HepG2 (cell line): Measurements from ENCODE around the gene DEFB129. TPM values are rescaled to one million over a fixed set of nuclear protein-coding genes. Genes with fewer than 3 reads are reported as not detected.

Experiments used
- ARNT2 ChIP-seq: sonication (generic); formaldehyde crosslinking; IDR thresholded peaks from 2 replicates; pipeline ENCODE4 v1.8.0; 2022; ENCODE audit warnings: mild to moderate bottlenecking, low read depth, missing genetic modification reagents, moderate library complexity
- ELF3 ChIP-seq: IDR thresholded peaks from 2 replicates; pipeline ENCODE4 v1.6.1; 2016; ENCODE audit warnings: missing genetic modification reagents, missing compliant biosample characterization
- ESRRA ChIP-seq: sonication (generic); formaldehyde crosslinking; IDR thresholded peaks from 2 replicates; pipeline ENCODE4 v1.5.1; 2020; ENCODE audit warnings: mild to moderate bottlenecking, low read depth, missing genetic modification reagents
- FOXC1 ChIP-seq: sonication (generic); formaldehyde crosslinking; IDR thresholded peaks from 2 replicates; pipeline ENCODE4 v1.8.0; 2022; ENCODE audit warnings: mild to moderate bottlenecking, missing genetic modification reagents, borderline replicate concordance
- HOXA5 ChIP-seq: sonication (generic); formaldehyde crosslinking; IDR thresholded peaks from 2 replicates; pipeline ENCODE4 v1.4.0; 2020; ENCODE audit warnings: missing genetic modification reagents
- MBD4 ChIP-seq: IDR thresholded peaks from 2 replicates; pipeline ENCODE4 v1.6.1; 2012; ENCODE audit warnings: low read length, inconsistent platforms, borderline replicate concordance
- MLLT10 ChIP-seq: sonication (generic); formaldehyde crosslinking; IDR thresholded peaks from 2 replicates; pipeline ENCODE4 v1.4.0; 2020; ENCODE audit warnings: missing genetic modification reagents
- MXD4 ChIP-seq: IDR thresholded peaks from 2 replicates; pipeline ENCODE4 v1.6.1; 2016; ENCODE audit warnings: mild to moderate bottlenecking, missing biosample characterization, missing genetic modification reagents
- ONECUT2 ChIP-seq: sonication (generic); formaldehyde crosslinking; IDR thresholded peaks from 2 replicates; pipeline ENCODE4 v1.4.0; 2020; ENCODE audit warnings: missing genetic modification reagents
- PCBP2 ChIP-seq: fragments of 200-400 bp; formaldehyde crosslinking; optimal IDR thresholded peaks from 2 replicates; pipeline ENCODE3; 2018; ENCODE audit warnings: low read length, low read depth; ENCODE audit not compliant: poor library complexity, severe bottlenecking
- PHF21A ChIP-seq: sonication (generic); formaldehyde crosslinking; IDR thresholded peaks from 2 replicates; pipeline ENCODE4 v1.5.0; 2020; ENCODE audit warnings: mild to moderate bottlenecking, missing genetic modification reagents
- RARA ChIP-seq: IDR thresholded peaks from 2 replicates; pipeline ENCODE4 v1.6.1; 2016; ENCODE audit warnings: missing genetic modification reagents, missing compliant biosample characterization
- RCOR2 ChIP-seq: IDR thresholded peaks from 2 replicates; pipeline ENCODE4 v1.6.1; 2016; ENCODE audit warnings: missing biosample characterization, missing genetic modification reagents
- STAG1 ChIP-seq: sonication (generic); formaldehyde crosslinking; IDR thresholded peaks from 2 replicates; pipeline ENCODE4 v1.4.0; 2020; ENCODE audit warnings: missing genetic modification reagents
- ZBTB1 ChIP-seq: sonication (generic); formaldehyde crosslinking; IDR thresholded peaks from 2 replicates; pipeline ENCODE4 v1.4.0; 2020; ENCODE audit warnings: missing genetic modification reagents, borderline replicate concordance
- ZBTB20 ChIP-seq: sonication (generic); formaldehyde crosslinking; IDR thresholded peaks from 2 replicates; pipeline ENCODE4 v1.8.1; 2023; ENCODE audit warnings: missing genetic modification reagents, low read depth, mild to moderate bottlenecking, borderline replicate concordance
- ZNF296 ChIP-seq: sonication (generic); formaldehyde crosslinking; conservative IDR thresholded peaks from 2 replicates; pipeline ENCODE4 v1.5.0; 2020; ENCODE audit warnings: mild to moderate bottlenecking, missing genetic modification reagents
- ZNF30 ChIP-seq: sonication (generic); formaldehyde crosslinking; IDR thresholded peaks from 2 replicates; pipeline ENCODE4 v1.5.0; 2020; ENCODE audit warnings: mild to moderate bottlenecking, missing genetic modification reagents
- ZNF570 ChIP-seq: sonication (generic); formaldehyde crosslinking; IDR thresholded peaks from 2 replicates; pipeline ENCODE4 v1.4.0; 2020; ENCODE audit warnings: mild to moderate bottlenecking, missing genetic modification reagents, borderline replicate concordance
- ZNF879 ChIP-seq: sonication (generic); formaldehyde crosslinking; IDR thresholded peaks from 2 replicates; pipeline ENCODE4 v1.8.1; 2023; ENCODE audit warnings: missing genetic modification reagents
- ZSCAN29 ChIP-seq: sonication (generic); formaldehyde crosslinking; conservative IDR thresholded peaks from 2 replicates; pipeline ENCODE4 v1.4.0; 2020; ENCODE audit warnings: mild to moderate bottlenecking, missing genetic modification reagents
- polyA plus RNA-seq, 8 experiments: library from polyadenylated mRNA; depleted of rRNA in 3 of 8; stranded (reverse) in 7 of 8; unstranded in 1 of 8; fragments of >200 nt; fragmentation: Illumina TruSeq in 4 of 8; extraction: Trizol in 4 of 8; gene quantifications; 2 replicates each; pipeline versions ENCODE4 v1.2.1 to v1.2.3, GENCODE V29; 2011 to 2016; ENCODE audit warnings: low read depth in 4 of 8, missing spikeins in 1 of 8, mixed read lengths in 1 of 8; ENCODE audit not compliant: insufficient read depth in 1 of 8
- total RNA-seq, 5 experiments: library from RNA; depleted of rRNA; stranded (reverse); fragments of >200 nt; fragmentation: Illumina TruSeq; extraction: Trizol; gene quantifications; 2 replicates each; pipeline ENCODE4 v1.2.3, GENCODE V29; 2016; ENCODE audit warnings: low read depth in 1 of 5
- TF ChIP-seq, protein P1 (sequence below): sonication (generic); formaldehyde crosslinking; IDR thresholded peaks from 2 replicates; pipeline ENCODE4 v1.9.0; 2021; ENCODE audit warnings: missing genetic modification reagents, mild to moderate bottlenecking, borderline replicate concordance
- TF ChIP-seq, protein P2 (sequence below): sonication (generic); formaldehyde crosslinking; conservative IDR thresholded peaks from 2 replicates; pipeline ENCODE4 v1.4.0; 2020; ENCODE audit warnings: missing genetic modification reagents
- TF ChIP-seq, protein P3 (sequence below): sonication (generic); formaldehyde crosslinking; conservative IDR thresholded peaks from 2 replicates; pipeline ENCODE4 v1.8.0; 2022; ENCODE audit warnings: mild to moderate bottlenecking, moderate library complexity, missing genetic modification reagents
- TF ChIP-seq, protein P4 (sequence below): IDR thresholded peaks from 2 replicates; pipeline ENCODE4 v1.6.1; 2016; ENCODE audit warnings: mild to moderate bottlenecking, missing biosample characterization, missing genetic modification reagents

Gene DEFB129
- total and polyA plus RNA-seq, 2 of the 13 experiments (the other 11 are each of a cell fraction or from before 2014, with no cell fraction given) = not detected

DNA sequence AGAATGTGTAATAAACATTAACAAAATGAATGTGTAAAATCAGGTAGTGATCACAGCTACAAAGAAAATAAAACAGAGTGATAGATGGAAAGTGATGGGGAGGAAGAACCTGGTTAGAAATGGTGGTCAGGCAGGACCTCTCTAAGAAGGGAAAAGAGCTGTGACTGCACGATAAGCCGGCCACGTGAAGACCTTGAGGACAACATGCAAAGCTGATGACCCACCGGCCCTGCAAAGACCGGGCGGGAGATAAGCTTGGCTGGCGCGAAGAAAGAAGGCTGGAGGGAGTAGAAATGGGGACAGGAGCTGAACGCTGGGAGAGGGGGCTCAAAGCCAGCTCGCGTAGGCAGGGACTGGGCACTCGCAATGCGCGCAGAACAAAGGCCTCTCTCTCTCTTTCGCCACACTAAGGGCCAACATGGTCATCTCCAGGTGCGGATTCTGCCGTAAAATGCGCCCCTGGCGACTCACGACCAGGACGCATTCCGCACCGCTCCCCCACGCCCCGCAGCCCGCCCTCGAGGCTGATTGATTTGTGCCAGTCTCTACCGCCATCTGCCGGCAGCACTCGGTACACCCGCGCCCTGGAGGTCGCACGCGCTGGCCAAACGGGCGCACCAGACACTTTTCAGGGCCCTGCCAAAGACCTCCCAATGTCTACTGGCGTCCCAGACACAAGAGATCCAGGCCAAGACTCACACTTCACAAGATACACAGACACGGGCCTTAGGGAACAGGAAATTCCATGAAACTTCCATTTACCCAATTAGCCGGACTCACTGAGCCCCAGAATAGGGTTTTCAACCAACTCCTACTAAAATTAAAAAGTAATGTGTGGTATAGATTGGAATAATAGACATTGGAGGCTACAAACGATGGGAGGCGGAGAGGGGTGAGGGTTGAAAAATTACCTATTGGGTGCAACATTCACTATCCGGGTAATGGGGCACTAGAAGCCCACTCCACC lies 39.8 kb downstream of the DEFB129 start (continued):
- TF ChIP-seq PCBP2 (peak; percentile 50), ESRRA (CRISPR knock-in tag) (peak; percentile 61), ZBTB20 (peak; percentile 34; the same call in 1 of the 2 replicates), ZNF296 (peak; percentile 92), ZNF879 (CRISPR knock-in tag) (peak; percentile 97), MBD4 (no peak), ZNF570 (CRISPR knock-in tag) (peak; percentile 87; the same call in 1 of the 2 replicates), RCOR2 (peak; percentile 74), RARA (CRISPR knock-in tag) (peak; percentile 45; the same call in 1 of the 2 replicates), ZSCAN29 (no peak; the same call in 1 of the 2 replicates), HOXA5 (CRISPR knock-in tag) (peak; percentile 53; the same call in 1 of the 2 replicates), ELF3 (CRISPR knock-in tag) (peak; percentile 59), ARNT2 (CRISPR knock-in tag) (peak; percentile 97), ZBTB1 (CRISPR knock-in tag) (peak; percentile 55; the same call in 1 of the 2 replicates), STAG1 (peak; percentile 96), FOXC1 (CRISPR knock-in tag) (peak; percentile 96), PHF21A (0 out of 2 replicates have a peak, but pooled peaks have one; percentile 58), MXD4 (CRISPR knock-in tag) (peak; percentile 94), ZNF30 (CRISPR knock-in tag) (peak; percentile 87), MLLT10 (CRISPR knock-in tag) (no peak), ONECUT2 (CRISPR knock-in tag) (peak; percentile 78)
- TF ChIP-seq, protein P1, sequence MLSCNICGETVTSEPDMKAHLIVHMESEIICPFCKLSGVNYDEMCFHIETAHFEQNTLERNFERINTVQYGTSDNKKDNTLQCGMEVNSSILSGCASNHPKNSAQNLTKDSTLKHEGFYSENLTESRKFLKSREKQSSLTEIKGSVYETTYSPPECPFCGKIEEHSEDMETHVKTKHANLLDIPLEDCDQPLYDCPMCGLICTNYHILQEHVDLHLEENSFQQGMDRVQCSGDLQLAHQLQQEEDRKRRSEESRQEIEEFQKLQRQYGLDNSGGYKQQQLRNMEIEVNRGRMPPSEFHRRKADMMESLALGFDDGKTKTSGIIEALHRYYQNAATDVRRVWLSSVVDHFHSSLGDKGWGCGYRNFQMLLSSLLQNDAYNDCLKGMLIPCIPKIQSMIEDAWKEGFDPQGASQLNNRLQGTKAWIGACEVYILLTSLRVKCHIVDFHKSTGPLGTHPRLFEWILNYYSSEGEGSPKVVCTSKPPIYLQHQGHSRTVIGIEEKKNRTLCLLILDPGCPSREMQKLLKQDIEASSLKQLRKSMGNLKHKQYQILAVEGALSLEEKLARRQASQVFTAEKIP (CRISPR knock-in tag) = no peak
- TF ChIP-seq, protein P2, sequence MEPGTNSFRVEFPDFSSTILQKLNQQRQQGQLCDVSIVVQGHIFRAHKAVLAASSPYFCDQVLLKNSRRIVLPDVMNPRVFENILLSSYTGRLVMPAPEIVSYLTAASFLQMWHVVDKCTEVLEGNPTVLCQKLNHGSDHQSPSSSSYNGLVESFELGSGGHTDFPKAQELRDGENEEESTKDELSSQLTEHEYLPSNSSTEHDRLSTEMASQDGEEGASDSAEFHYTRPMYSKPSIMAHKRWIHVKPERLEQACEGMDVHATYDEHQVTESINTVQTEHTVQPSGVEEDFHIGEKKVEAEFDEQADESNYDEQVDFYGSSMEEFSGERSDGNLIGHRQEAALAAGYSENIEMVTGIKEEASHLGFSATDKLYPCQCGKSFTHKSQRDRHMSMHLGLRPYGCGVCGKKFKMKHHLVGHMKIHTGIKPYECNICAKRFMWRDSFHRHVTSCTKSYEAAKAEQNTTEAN (CRISPR knock-in tag) = peak; percentile 61
- TF ChIP-seq, protein P3, sequence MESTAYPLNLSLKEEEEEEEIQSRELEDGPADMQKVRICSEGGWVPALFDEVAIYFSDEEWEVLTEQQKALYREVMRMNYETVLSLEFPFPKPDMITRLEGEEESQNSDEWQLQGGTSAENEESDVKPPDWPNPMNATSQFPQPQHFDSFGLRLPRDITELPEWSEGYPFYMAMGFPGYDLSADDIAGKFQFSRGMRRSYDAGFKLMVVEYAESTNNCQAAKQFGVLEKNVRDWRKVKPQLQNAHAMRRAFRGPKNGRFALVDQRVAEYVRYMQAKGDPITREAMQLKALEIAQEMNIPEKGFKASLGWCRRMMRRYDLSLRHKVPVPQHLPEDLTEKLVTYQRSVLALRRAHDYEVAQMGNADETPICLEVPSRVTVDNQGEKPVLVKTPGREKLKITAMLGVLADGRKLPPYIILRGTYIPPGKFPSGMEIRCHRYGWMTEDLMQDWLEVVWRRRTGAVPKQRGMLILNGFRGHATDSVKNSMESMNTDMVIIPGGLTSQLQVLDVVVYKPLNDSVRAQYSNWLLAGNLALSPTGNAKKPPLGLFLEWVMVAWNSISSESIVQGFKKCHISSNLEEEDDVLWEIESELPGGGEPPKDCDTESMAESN (CRISPR knock-in tag) = peak; percentile 94
- TF ChIP-seq, protein P4, sequence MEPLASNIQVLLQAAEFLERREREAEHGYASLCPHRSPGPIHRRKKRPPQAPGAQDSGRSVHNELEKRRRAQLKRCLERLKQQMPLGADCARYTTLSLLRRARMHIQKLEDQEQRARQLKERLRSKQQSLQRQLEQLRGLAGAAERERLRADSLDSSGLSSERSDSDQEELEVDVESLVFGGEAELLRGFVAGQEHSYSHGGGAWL (CRISPR knock-in tag) = peak; percentile 97
